Activated CD8-positive, alpha-beta memory T cell treated with anti-CD3 and anti-CD28 coated beads, Interleukin-2, amount 10 ng/mL, durations not matched to agents 7 days and 5 days (primary cell): ENCODE results near the gene RITA1. TPM values are rescaled to one million over a fixed set of nuclear protein-coding genes. Genes with fewer than 3 reads are reported as not detected.
A peak's percentile ranks its signal among the peaks of the same experiment; 100 is the strongest.

ENCODE experiments used
- ATAC-seq: fragments of 150-1000 bp; cut with Tn5 transposase; one replicate; pipeline ENCODE4 v1.10.0; 2021; ENCODE audit warnings: moderate library complexity
- CTCF ChIA-PET: fragments of 350-600 bp; sonication (Branson Sonifier 250); formaldehyde crosslinking; loops from one replicate; lab custom pipeline; 2021; ENCODE audit warnings: antibody characterized with exemption; lab: Charles Lee
- DNase-seq: peaks from one replicate; pipeline ENCODE4 v3.0.0-alpha.2; 2020
- H3K27ac Mint-ChIP-seq: one replicate; pipeline ENCODE4 v1.8.0; 2021; ENCODE audit warnings: mild to moderate bottlenecking, mixed read lengths
- H3K27me3 Mint-ChIP-seq: one replicate; pipeline ENCODE4 v1.8.0; 2021; ENCODE audit warnings: mixed read lengths
- H3K36me3 Mint-ChIP-seq: one replicate; pipeline ENCODE4 v1.8.0; 2021; ENCODE audit warnings: mild to moderate bottlenecking, mixed read lengths
- H3K4me1 Mint-ChIP-seq: one replicate; pipeline ENCODE4 v1.8.0; 2021; ENCODE audit warnings: mixed read lengths
- H3K4me3 Mint-ChIP-seq: one replicate; pipeline ENCODE4 v1.8.0; 2021; ENCODE audit warnings: mild to moderate bottlenecking, moderate library complexity, mixed read lengths
- H3K9me3 Mint-ChIP-seq: one replicate; pipeline ENCODE4 v1.8.0; 2022; ENCODE audit warnings: low read depth, mixed read lengths
- total RNA-seq, 2 experiments: library from RNA; stranded (reverse); gene quantifications; one replicate each; pipeline ENCODE4 v1.2.3, GENCODE V29; 2021

The RITA1 gene
- total RNA-seq, 2 experiments from 2014 or later: 23.1 to 29.6 TPM

DNA sequence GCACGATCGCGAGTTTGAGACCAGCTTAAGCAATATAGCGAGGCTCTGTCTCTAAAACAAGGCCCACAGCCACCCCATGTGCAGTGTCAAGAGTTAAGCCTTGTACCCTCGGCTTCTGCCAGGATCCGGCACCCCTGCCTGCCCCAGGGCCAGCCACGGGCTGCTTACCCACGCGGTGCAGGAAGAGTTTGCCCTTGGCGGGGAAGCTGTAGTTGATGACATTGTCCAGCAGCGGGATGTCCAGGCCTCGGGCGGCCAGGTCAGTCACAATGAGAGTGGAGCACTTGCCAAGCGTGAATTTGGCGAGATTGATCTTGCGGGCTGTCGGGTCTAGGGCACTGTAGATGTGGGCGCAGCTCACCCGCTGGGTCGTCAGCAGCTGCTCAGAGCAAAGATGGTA is 13.3 kb upstream of the RITA1 start:
- CTCF ChIA-PET: interaction anchor here (1.0 to 5.3 kb wide), 7 partner anchors 11 to 179 kb away, joined by 3 to 62 read pairs (median 4); partner anchors contain the start of gene DDX54
- Mint-ChIP-seq H3K4me1 (peaks cover 2% of the 10 kb centered on the region), H3K27ac (no peak overlapping the region), H3K9me3 (no peaks in the 10 kb centered on the region), H3K27me3 (no peaks in the 10 kb centered on the region), H3K4me3 (no peak overlapping the region), H3K36me3 (peaks cover 42% of the 10 kb centered on the region)
- ATAC-seq: no peak
- no peak for DNase-seq

DNA sequence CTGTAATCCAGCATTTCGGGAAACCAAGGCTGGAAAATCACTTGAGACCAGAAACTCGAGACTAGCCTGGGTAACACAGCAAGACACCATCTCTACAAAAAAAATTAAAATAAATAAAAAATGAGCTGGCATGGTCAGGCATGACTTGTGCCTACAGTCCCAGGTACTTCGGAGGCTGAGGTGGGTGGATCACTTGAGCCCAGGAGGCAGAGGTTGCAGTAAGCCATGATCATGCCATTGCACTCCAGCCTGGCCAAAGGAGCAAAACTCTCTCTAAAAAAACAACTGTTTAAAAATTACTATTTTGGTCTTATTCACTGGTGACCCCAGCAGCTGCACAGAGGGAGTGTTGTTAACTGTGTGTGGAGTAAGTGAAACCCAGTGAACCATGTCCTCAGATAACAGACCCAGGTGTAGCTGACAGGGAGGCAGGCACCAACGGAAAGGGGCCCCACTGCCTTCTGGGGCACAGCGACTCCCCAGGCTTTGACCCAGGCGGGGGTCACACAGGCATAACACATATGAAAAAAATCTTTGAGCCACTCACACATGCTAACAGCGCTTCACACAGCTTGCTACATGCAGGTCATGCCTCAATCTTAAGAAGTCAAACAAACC is 12.3 kb upstream of the RITA1 start:
- Mint-ChIP-seq H3K4me1 (peaks cover 2% of the 10 kb centered on the region), H3K27ac (no peak overlapping the region), H3K27me3 (no peaks in the 10 kb centered on the region), H3K9me3 (no peaks in the 10 kb centered on the region), H3K4me3 (no peak overlapping the region), H3K36me3 (peaks cover 52% of the 10 kb centered on the region)
- DNase-seq (no peak), ATAC-seq (no peak)
- CTCF ChIA-PET: interaction anchor here (1.1 to 5.3 kb wide), 12 partner anchors 10 to 180 kb away, joined by 3 to 62 read pairs (median 8); partner anchors contain the start of gene DDX54

DNA sequence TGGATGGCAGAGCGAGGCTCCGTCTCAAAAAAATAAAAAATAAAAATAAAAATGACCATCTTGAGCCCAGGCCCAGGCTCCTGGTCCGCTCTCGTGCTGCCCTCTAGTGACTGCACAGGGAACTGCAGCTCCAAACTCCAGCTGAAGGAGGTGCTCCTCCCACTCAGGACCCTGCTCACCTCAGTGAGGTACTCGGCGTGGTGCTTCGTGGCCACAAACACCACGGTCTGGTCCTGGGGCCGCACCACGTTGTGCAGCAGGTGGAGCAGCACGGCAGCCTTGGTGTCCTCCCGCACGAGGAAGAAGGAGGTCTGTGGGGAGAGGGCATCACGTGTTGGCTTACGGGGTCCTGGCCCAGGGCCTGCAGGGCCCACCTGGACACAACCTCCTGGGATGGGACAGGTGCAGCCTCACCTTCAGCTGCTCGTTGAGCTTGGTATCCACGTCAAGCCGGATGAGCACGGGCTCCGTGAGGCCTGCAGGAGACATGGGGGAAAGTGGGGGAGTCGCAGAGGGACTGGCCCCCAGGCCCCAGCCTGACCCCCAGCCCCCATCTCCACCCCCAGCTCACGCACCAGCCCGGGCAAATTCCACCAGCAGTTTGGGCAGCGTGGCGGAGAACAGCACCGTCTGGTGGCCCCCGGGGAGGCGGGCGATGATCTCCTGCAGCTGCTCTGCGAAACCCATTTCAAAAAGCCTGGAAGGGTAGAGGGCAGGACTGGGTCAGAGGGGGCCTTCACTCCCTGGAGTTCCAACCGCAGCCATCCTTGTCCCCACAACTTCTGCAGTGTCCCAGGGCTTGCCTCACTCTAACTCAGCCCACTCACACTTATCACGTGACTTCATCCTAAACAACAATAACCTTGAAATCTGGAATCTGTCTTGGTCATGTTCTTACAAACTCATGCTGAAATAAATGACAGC is 10.8 kb upstream of the RITA1 start:
- CTCF ChIA-PET: interaction anchor here (0.6 to 5.3 kb wide), 31 partner anchors 9 to 727 kb away, joined by 3 to 62 read pairs (median 4); partner anchors contain the start of gene DDX54
- Mint-ChIP-seq H3K4me1 (peaks cover 2% of the 10 kb centered on the region), H3K4me3 (no peak overlapping the region), H3K36me3 (peaks cover 61% of the 10 kb centered on the region), H3K27ac (no peak overlapping the region), H3K27me3 (no peaks in the 10 kb centered on the region), H3K9me3 (no peaks in the 10 kb centered on the region)
- DNase-seq (peak; percentile 82), ATAC-seq (peak; percentile 84)

DNA sequence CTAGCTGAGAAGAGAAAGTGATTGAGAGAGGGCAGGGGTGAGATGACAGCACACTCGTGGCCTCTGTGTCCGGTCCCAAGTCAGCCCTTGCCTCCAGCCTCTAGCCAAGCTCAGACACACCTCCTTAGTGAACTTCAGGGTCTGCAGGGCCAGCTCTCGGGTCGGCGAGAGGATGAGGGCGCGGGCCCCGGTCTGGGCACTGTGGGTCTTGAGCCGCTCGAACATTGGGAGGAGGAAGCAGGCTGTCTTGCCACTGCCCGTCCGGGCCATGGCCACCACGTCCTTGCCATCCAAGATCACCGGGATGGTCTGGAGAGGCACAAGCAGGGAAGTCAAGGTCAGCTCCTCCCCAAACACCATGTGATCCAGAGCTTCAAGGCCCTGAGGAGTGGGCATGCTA is 6.5 kb upstream of the RITA1 start:
- DNase-seq: no peak
- Mint-ChIP-seq H3K4me1 (peaks cover 18% of the 10 kb centered on the region), H3K27me3 (no peaks in the 10 kb centered on the region), H3K27ac (no peak overlapping the region), H3K9me3 (no peaks in the 10 kb centered on the region), H3K36me3 (peaks cover 55% of the 10 kb centered on the region), H3K4me3 (no peak overlapping the region)
- CTCF ChIA-PET: no interaction called here
- ATAC-seq: no peak

DNA sequence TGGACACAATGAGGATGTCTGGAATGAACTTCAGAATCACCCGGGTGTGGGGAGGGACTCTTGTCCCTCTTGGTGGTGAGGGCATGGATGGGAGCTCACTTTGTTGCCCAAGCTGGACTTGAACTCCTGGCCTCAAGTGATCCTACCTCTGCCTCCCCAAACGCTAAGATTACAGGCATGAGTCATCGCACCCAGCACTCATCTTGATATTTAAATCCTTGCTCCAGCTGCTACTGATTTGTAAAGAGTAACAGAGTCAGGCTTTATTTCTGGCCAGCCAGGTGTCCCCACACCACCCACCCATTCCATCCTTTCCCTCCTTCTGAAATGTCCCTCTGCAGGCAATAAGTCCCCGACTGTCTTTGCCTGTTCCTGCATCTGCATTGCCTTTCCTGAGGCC is 5.2 kb upstream of the RITA1 start:
- Mint-ChIP-seq H3K27me3 (no peaks in the 10 kb centered on the region), H3K4me1 (peaks cover 21% of the 10 kb centered on the region), H3K4me3 (no peak overlapping the region), H3K9me3 (no peaks in the 10 kb centered on the region), H3K36me3 (peaks cover 52% of the 10 kb centered on the region), H3K27ac (no peak overlapping the region)
- DNase-seq (no peak), ATAC-seq (no peak)
- CTCF ChIA-PET: interaction anchor here (1.0 to 1.1 kb wide), 2 partner anchors 18 to 43 kb away, joined by 3 read pairs; no protein-coding TSS in a partner anchor

DNA sequence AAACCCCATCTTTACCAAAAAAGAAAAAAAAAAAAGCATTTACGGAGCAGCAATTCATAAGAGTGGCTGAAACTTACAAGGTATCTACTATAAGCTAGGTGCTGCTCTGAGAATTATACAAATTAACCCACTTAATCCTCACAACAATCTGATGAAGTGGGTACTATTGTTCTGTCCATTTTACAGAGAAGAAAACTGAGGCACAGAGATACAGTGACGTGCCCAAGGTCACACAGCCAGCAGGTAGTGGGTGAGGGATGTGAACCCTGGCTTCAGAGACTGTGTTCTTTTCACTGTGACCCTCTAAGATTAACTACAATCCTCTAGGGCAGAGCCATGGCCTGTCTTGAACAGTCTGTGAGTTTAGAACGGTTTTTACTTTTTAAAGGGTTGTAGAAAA is 3.5 kb upstream of the RITA1 start:
- no peak for DNase-seq
- peaks cover 41% of the 10 kb centered on the region for H3K36me3 Mint-ChIP-seq
- no peaks in the 10 kb centered on the region for H3K27me3 Mint-ChIP-seq
- H3K4me1 Mint-ChIP-seq: peaks cover 30% of the 10 kb centered on the region
- H3K9me3 Mint-ChIP-seq: no peaks in the 10 kb centered on the region
- no peak overlapping the region for H3K27ac Mint-ChIP-seq
- no peak for ATAC-seq
- no peak overlapping the region for H3K4me3 Mint-ChIP-seq
- CTCF ChIA-PET: interaction anchor here (3.7 kb wide), 1 partner anchor 9 kb away, joined by 24 read pairs; no protein-coding TSS in a partner anchor

DNA sequence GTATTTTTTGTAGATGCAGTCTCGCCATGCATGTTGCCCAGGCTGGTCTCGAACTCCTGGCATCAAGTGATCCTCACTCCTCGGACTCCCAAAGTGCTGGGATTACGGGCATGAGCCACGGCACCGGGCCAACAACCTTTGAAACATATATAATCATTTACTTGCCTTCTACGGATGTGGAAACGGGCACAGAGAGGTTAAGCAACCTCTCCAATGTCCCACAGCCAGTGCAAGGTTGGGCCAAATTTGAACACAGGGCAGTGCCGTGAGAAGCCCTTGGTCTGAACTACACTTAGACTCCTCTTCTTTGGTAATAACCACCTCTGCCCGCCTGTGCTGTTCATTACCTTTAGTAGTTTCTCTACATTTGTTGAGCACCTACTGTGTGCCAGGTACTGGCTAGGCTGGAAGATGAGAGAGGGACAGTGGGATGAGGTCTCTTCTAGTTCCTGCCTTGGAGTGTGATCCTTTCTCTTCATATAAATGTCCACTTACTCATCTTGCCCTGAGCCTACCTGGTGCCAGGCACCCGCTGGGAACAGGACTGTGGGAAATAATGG is 2.4 kb upstream of the RITA1 start:
- CTCF ChIA-PET: interaction anchor here (1.4 to 3.7 kb wide), 2 partner anchors 10 to 25 kb away, joined by 3 to 24 read pairs; no protein-coding TSS in a partner anchor
- Mint-ChIP-seq H3K36me3 (peaks cover 35% of the 10 kb centered on the region), H3K9me3 (no peaks in the 10 kb centered on the region), H3K27me3 (no peaks in the 10 kb centered on the region), H3K4me1 (peaks cover 37% of the 10 kb centered on the region), H3K27ac (peak overlapping the region; percentile 97), H3K4me3 (peak overlapping the region; percentile 98)
- DNase-seq: no peak
- no peak for ATAC-seq

DNA sequence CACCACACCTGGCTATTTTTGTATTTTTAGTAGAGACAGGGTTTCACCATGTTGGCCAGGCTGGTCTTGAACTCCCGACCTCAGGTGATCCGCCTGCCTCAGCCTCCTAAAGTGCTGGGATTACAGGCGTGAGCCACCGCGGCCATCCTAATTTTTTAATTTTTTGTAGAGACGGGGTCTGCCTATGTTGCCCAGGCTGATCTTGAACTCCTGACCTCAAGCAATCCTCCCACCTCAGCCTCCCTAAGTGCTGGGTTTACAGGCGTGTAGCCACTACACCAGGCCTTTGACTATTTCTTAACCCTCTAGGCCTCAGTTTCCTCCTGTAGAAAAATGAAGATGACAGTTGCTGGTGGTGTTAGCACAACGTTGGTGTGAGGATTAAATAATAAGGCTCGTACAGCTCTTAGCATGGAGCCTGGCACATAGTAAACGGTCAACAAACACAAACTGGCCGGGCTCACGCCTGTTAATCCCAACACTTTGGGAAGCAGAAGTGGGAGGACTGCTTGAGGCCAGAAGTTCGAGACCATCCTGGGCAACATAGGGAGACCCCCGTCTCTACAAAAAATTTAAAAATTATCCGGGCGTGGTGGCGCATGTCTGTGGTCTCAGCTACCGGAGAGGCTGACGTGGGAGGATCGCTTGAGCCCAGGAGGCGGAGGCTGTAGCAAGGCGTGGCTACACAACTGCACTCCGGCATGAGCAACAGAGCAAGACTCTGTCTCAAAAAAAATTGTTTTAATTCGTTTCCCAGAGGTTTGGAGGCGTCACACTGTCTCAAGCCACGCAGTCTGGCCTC is 1.2 kb upstream of the RITA1 start:
- peak overlapping the region; percentile 98 for H3K4me3 Mint-ChIP-seq
- CTCF ChIA-PET: interaction anchor here (0.9 to 3.7 kb wide), 6 partner anchors 10 to 277 kb away, joined by 3 to 24 read pairs (median 4); no protein-coding TSS in a partner anchor
- peak; percentile 88 for DNase-seq
- H3K4me1 Mint-ChIP-seq: peaks cover 42% of the 10 kb centered on the region
- H3K27ac Mint-ChIP-seq: peak overlapping the region; percentile 97
- no peaks in the 10 kb centered on the region for H3K9me3 Mint-ChIP-seq
- peaks cover 30% of the 10 kb centered on the region for H3K36me3 Mint-ChIP-seq
- peak; percentile 79 for ATAC-seq
- no peaks in the 10 kb centered on the region for H3K27me3 Mint-ChIP-seq

DNA sequence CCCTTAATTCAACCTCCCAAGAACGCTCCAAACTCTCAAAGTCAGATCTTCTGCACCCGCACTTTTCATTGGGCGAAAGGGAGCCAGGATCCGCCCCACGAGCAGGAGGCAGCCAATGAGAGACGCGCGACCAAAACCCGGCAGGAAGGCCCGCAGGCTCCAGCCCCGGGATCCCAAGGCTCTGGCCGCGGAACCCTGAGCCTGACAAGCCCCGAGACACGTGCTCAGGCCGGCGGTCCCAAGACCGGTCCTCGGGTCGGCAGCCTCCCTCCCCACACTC is 681 bp upstream of the RITA1 start:
- H3K36me3 Mint-ChIP-seq: peaks cover 28% of the 10 kb centered on the region
- peak overlapping the region; percentile 97 for H3K27ac Mint-ChIP-seq
- H3K4me3 Mint-ChIP-seq: peak overlapping the region; percentile 98
- CTCF ChIA-PET: interaction anchor here (0.6 to 3.7 kb wide), 6 partner anchors 10 to 277 kb away, joined by 3 to 24 read pairs (median 4); no protein-coding TSS in a partner anchor
- H3K27me3 Mint-ChIP-seq: no peaks in the 10 kb centered on the region
- peak; percentile 93 for DNase-seq
- ATAC-seq: peak; percentile 91
- peaks cover 44% of the 10 kb centered on the region for H3K4me1 Mint-ChIP-seq
- H3K9me3 Mint-ChIP-seq: no peaks in the 10 kb centered on the region

DNA sequence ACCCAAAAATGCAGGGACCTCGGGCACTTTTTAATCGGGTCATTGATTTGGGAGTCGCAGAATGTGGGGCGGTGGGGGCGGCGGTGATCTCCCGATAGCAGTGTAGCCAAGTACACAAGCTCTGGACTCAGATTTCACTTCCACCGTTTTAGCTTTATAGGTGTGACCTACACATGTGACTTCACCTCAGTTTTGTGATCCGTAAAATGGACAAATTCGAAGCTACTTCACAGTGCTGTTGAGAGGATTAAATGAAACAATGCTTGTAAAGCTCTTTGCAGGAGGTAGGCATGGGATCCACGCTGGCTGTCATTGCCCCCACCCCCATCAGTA is 478 bp downstream of the RITA1 start:
- DNase-seq (no peak), ATAC-seq (no peak)
- no peaks in the 10 kb centered on the region for H3K9me3 Mint-ChIP-seq
- H3K27ac Mint-ChIP-seq: peak overlapping the region; percentile 97
- H3K4me1 Mint-ChIP-seq: peaks cover 44% of the 10 kb centered on the region
- CTCF ChIA-PET: interaction anchor here (1.0 to 2.6 kb wide), 7 partner anchors 9 to 239 kb away, joined by 3 to 15 read pairs (median 5); no protein-coding TSS in a partner anchor
- H3K27me3 Mint-ChIP-seq: no peaks in the 10 kb centered on the region
- peaks cover 20% of the 10 kb centered on the region for H3K36me3 Mint-ChIP-seq
- peak overlapping the region; percentile 98 for H3K4me3 Mint-ChIP-seq

DNA sequence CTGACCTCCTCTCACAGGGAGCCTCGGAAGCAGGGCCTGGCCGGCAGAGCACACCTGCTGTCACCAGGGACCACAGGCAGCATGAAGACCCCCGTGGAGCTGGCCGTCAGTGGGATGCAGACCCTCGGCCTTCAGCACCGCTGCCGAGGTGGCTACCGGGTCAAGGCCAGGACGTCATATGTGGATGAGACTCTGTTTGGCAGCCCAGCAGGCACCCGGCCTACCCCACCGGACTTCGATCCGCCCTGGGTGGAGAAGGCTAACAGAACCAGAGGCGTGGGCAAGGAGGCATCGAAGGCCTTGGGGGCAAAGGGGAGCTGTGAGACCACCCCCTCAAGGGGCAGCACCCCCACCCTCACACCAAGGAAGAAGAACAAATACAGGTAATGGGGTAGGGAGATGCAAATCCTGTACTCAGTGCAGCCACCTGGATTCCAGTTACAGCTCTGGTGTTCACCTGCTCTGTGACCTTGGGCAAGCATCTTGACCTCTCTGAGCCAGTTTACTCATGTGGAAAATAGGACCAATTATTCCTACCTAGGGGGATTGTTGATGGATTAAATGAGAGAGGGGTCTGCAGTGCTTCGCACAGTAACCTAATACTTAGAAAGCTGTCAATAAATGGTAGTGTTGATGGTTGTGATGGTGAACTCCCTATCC is 1.3 kb downstream of the RITA1 start:
- no peaks in the 10 kb centered on the region for H3K27me3 Mint-ChIP-seq
- CTCF ChIA-PET: interaction anchor here (0.6 to 2.6 kb wide), 10 partner anchors 10 to 239 kb away, joined by 3 to 15 read pairs (median 3); no protein-coding TSS in a partner anchor
- no peak for DNase-seq
- peaks cover 43% of the 10 kb centered on the region for H3K4me1 Mint-ChIP-seq
- peak overlapping the region; percentile 97 for H3K27ac Mint-ChIP-seq
- H3K36me3 Mint-ChIP-seq: peaks cover 20% of the 10 kb centered on the region
- no peak for ATAC-seq
- H3K9me3 Mint-ChIP-seq: no peaks in the 10 kb centered on the region
- peak overlapping the region; percentile 98 for H3K4me3 Mint-ChIP-seq

DNA sequence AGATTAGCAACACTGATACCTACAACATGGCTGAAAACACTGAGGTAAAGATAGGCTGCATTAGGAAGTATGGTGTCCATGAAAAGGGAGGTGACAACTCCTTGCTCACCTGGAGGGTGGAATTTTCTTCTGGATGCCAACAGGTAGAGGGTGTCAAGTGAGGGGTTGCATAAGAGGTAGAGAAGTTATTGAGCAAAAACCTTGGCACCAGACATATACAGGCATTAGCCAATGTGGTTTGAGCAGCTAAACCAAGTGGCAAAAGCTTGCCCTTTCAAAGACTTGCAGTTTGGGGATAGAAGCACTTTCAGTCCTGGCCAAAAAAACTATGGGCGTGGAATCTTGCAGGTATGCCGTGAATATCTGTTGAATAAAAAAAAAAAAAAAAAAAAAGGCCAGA is 3.8 kb downstream of the RITA1 start:
- peaks cover 28% of the 10 kb centered on the region for H3K4me1 Mint-ChIP-seq
- peaks cover 23% of the 10 kb centered on the region for H3K36me3 Mint-ChIP-seq
- H3K9me3 Mint-ChIP-seq: no peaks in the 10 kb centered on the region
- no peak overlapping the region for H3K4me3 Mint-ChIP-seq
- DNase-seq (no peak), ATAC-seq (no peak)
- no peak overlapping the region for H3K27ac Mint-ChIP-seq
- CTCF ChIA-PET: interaction anchor here (0.8 to 1.2 kb wide), 4 partner anchors 12 to 17 kb away, joined by 3 to 5 read pairs (median 4); no protein-coding TSS in a partner anchor
- H3K27me3 Mint-ChIP-seq: no peaks in the 10 kb centered on the region
